ENCODE results near the gene CFAP97D2.

DNA sequence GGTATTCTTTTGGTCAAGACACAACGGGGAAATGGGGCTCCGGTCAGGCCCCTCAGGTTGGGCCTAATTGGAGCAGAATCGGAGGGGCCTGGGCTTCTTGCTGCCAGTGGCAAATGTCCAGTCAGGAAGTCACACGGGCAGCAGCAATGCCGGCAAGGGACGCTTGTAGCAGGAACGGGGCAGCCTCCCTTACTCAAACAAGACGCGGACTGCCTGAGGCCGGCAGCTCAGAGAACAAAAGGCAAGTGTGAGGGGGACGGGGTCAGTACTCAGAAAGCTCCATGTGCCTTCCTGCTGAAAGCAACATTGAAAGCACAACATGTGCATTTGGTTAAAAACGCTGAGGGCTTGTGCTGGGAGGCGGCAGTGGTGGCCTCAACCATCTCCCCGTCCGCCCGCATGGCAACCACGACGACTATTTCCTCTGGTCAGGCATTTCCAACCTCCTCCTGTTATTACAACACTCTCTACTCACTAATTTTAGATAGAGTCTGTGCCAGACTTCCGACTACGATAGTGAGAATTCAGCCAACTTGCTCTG, 26.2 kb upstream of the CFAP97D2 start:
- TF ChIP-seq, protein P1, sequence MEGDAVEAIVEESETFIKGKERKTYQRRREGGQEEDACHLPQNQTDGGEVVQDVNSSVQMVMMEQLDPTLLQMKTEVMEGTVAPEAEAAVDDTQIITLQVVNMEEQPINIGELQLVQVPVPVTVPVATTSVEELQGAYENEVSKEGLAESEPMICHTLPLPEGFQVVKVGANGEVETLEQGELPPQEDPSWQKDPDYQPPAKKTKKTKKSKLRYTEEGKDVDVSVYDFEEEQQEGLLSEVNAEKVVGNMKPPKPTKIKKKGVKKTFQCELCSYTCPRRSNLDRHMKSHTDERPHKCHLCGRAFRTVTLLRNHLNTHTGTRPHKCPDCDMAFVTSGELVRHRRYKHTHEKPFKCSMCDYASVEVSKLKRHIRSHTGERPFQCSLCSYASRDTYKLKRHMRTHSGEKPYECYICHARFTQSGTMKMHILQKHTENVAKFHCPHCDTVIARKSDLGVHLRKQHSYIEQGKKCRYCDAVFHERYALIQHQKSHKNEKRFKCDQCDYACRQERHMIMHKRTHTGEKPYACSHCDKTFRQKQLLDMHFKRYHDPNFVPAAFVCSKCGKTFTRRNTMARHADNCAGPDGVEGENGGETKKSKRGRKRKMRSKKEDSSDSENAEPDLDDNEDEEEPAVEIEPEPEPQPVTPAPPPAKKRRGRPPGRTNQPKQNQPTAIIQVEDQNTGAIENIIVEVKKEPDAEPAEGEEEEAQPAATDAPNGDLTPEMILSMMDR (IDR thresholded peaks at IDR 0.05; ENCODE audit: low read depth, low read length, poor library complexity, severe bottlenecking): no peak
- TF ChIP-seq EZH2phosphoT487 (IDR thresholded peaks at IDR 0.05; ENCODE audit: borderline replicate concordance, low read length): no peak

All from DOHH2 (cell line).